Testis (tissue), 2 donors: ENCODE data around the gene PRCP.

ENCODE experiments used
- POLR2A ChIP-seq: fragments of 450-650 bp; IDR thresholded peaks from one replicate; pipeline ENCODE4 v1.6.1; 2017; ENCODE audit warnings: antibody characterized with exemption, mild to moderate bottlenecking, moderate library complexity
- TF ChIP-seq, protein P1 (sequence below), 3 experiments: fragments of 450-650 bp in 2 of 3; fragments of 200-600 bp in 1 of 3; sonication (generic) in 1 of 3; IDR thresholded peaks; one replicate each; pipeline ENCODE4 v1.5.1; 2016 to 2019; ENCODE audit warnings: antibody characterized with exemption in 3 of 3, mild to moderate bottlenecking in 2 of 3, moderate library complexity in 1 of 3

DNA sequence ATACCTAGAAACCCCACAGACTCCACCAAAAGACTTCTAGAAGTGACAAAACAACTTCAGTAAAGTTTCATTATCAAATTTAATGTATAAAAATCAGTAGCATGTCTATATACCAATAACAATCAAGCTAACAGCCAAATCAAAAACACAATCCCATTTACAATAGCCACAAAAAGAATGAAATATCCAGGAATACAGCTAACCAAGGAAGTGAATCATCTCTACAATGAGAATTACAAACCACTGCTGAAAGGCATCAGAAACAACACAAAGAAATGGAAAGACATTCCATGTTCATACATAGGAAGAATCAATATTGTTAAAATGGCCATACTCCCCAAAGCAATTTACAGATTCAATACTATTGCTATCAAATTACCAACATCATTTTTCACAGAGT is 46.0 kb downstream of the PRCP start:
- TF ChIP-seq, protein P1, sequence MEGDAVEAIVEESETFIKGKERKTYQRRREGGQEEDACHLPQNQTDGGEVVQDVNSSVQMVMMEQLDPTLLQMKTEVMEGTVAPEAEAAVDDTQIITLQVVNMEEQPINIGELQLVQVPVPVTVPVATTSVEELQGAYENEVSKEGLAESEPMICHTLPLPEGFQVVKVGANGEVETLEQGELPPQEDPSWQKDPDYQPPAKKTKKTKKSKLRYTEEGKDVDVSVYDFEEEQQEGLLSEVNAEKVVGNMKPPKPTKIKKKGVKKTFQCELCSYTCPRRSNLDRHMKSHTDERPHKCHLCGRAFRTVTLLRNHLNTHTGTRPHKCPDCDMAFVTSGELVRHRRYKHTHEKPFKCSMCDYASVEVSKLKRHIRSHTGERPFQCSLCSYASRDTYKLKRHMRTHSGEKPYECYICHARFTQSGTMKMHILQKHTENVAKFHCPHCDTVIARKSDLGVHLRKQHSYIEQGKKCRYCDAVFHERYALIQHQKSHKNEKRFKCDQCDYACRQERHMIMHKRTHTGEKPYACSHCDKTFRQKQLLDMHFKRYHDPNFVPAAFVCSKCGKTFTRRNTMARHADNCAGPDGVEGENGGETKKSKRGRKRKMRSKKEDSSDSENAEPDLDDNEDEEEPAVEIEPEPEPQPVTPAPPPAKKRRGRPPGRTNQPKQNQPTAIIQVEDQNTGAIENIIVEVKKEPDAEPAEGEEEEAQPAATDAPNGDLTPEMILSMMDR (IDR thresholded peaks at IDR 0.05): no peak
- TF ChIP-seq POLR2A: no peak
